GM15510 (cell line): ENCODE results near the gene MEAK7.

Experiments
- POLR2A ChIP-seq: IDR thresholded peaks from 3 replicates; pipeline ENCODE4 v1.6.1; 2011; ENCODE audit warnings: borderline replicate concordance; ENCODE audit not compliant: insufficient read length; ENCODE audit errors: extremely low read depth

MEAK7 gene

DNA sequence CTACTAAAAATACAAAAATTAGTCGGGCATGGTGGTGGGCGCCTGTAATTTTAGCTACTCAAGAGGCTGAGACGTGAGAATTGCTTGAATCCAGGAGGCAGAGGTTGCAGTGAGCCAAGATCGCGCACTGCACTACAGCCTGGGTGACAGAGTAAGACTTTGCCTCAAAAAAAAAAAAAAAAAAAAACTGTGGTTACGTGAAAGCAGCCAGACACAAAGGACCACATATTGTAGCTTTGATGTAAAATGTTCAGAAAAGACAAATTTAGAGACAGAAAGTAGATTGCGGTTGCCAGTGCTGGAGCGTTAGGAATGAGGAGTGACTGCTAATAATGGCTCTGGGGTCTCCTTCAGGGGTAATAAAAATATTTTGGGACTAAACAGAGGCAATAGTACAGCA, 4.0 kb upstream of the MEAK7 start:
- TF ChIP-seq POLR2A: no peak

DNA sequence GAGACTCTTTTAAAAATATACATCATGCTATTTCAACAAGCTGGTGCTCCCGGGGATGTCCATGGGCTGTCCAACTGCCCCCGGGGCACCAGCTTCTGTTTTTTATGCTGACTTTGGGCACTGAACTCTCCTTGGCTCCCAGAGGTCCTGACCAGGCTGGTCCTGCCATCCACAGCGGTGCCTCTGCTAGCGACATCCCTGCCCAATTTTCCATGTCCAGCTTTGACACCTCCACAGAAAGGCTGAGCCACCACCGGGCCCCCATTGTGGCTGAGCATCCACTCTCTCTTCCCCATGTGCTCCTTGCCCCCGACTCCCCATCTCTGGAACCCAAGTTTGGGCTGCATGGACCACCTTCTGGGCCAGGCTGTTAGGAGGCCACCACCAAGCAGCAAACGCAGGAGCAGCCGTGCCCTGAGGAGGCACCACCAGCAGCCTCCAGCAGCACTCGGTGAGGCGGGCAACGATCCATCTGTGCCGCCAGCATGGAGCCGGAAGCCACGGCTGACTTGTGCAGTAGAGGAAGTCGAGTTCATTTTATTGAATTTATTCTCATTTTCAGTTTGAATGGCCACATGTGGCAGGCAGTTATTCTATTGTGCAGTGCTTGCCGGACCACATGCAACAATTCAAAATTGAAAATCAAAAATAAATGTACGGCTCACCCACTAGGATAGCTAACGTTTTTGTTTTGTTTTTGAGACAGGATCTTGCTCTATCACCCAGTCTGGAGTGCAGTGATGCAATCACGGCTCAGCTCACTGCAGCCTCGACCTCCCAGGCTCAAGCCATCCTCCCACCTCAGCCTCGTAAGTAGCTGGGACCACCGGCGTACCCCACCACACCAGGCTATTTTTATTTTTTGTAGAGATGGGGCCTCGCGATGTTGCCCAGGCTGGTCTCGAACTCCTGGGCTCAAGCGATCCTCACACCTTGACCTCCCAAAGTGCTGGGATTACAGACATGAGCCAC, 2.8 kb upstream of the MEAK7 start:
- peak; percentile 61 for TF ChIP-seq POLR2A

- TF ChIP-seq POLR2A: no peak
Measured at GRCh38 chr16:84505249-84506187, 1.1 kb upstream of the MEAK7 start.

DNA sequence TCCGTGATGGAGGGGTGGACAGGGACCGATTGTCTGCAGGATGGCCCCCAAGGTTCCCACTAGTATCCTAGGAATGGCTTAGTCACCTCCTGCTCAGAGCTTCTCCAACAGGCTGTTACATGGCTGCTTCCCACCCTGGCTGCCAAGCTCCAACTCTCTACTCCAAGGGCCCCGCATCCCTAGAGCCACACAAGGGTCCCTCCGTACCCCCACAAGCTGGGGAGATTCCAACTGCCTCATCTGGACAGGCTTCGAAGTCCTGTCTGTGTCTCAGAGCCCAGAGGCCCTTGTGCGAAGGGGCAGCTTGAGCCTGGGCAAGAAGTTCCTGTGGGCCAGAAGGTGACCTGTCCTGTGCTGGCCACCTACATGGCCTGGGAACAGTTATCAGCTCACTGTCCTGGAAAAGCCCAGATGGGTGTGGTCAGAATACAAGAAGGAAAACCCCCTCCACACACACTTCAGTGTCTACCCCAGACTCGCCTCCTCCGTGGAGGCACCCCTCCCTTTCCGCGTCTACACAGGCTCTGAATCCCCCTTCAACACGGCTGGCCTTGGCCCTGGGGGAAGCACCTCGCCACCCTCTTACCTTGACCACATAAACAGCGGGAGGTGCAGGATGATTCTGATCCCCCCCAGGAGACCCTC, 586 bp downstream of the MEAK7 start:
- no peak for TF ChIP-seq POLR2A

GRCh38 chr16:84502581-84502980, 1.9 kb downstream of the MEAK7 start:
- TF ChIP-seq POLR2A: no peak

GRCh38 chr16:84502075-84502474, 2.4 kb downstream of the MEAK7 start:
- TF ChIP-seq POLR2A: no peak

DNA sequence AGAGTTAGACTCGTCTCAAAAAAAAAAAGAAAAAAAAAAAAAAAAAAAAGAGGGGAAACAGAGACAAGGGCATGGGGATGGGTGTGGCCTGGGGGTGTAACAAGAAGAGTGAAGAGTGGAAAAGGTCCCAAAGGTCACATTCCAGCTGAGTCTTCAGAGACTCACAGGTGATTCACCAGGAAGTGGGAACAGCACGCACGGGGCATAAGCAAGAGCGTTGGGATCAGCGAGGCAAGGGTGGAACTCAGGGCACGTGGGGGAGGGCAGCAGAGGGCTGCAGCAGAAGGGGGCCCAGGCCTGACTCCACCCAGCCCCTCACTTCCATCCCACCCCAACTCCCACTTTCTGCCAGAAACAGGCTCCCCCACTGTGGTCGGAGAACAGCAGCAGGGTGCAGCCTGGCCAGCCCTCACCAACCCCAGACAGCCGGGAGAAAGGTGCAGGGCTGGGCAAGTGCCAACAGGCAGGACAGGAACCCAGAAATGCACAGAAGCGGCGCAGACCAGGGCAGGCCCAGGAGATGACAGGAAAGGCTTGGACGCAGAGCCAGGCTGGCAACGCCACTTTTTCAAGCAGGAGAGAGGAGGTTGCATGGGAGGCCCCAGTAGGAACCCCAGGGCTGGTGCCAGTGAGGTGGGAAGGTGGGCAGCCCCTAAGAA, 3.3 kb downstream of the MEAK7 start:
- no peak for TF ChIP-seq POLR2A

DNA sequence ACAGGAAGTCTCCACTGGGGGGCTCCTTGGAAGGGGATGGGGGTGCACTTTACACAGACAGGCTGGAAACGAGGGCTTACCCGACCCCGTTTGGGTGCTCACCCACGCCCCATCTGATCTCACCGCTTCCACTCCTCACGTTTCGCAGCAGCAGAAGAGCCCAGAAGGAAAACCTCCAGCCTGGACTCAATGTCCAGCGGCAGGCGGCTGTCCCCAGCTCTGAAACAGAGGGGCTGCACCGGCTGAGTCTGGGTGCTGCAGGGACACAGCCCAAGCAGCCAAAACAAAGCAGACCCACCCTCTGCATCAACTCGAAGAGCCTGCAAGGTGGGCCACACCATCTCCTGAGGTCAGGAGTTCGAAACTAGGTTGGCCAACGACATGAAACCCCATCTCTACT, 3.9 kb downstream of the MEAK7 start:
- TF ChIP-seq POLR2A: no peak

GRCh38 chr16:84499638-84500037, 4.8 kb downstream of the MEAK7 start:
- TF ChIP-seq POLR2A: no peak

GRCh38 chr16:84498859-84499620, 5.4 kb downstream of the MEAK7 start:
- TF ChIP-seq POLR2A: no peak

- no peak for TF ChIP-seq POLR2A
Measured at GRCh38 chr16:84498223-84498610, 6.2 kb downstream of the MEAK7 start.

GRCh38 chr16:84497418-84498222, 6.8 kb downstream of the MEAK7 start:
- TF ChIP-seq POLR2A: no peak

DNA sequence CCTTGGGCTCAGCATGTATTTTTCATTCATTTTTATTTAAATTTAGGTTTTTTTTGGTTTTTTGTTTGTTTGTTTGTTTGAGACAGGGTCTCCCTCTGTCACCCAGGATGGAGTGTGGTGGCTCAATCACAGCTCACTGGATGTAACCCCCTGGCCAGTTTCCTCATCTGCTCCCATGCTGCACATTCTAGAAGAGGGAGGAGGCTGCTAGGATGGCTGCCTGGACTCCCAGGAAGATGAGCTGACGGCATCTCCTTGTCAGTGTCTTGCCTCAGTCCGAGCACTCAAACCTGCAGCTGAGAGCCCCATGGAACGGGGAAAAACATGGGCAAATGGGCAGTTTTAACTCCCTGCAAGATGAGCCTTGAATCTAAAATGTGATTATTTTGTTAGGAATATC, 7.5 kb downstream of the MEAK7 start:
- no peak for TF ChIP-seq POLR2A
